Sigmoid colon (tissue), 7 donors: ENCODE measurements around the gene EVI2A. TPM values are rescaled to one million over a fixed set of nuclear protein-coding genes. Genes with fewer than 3 reads are reported as not detected.

Source experiments
- DNase-seq: peaks from one replicate; pipeline ENCODE4 v3.0.0-alpha.2; 2019
- H3K27ac ChIP-seq, 4 donors: fragments of 200-600 bp; sonication (generic); one replicate each; pipeline ENCODE4 v1.5.1; 2016 to 2019; ENCODE audit warnings: mild to moderate bottlenecking in 1 of 4
- H3K27me3 ChIP-seq, 3 donors: fragments of 200-600 bp; sonication (generic); one replicate each; pipeline ENCODE4 v1.5.1; 2019; ENCODE audit warnings: mild to moderate bottlenecking in 1 of 3
- H3K36me3 ChIP-seq, 4 donors: fragments of 200-600 bp; sonication (generic); one replicate each; pipeline ENCODE4 v1.5.1; 2016 to 2019
- H3K4me1 ChIP-seq, 4 donors: fragments of 200-600 bp; sonication (generic); one replicate each; pipeline ENCODE4 v1.5.1; 2017 to 2019
- H3K4me3 ChIP-seq, 4 donors: fragments of 200-600 bp; sonication (generic); one replicate each; pipeline ENCODE4 v1.5.1; 2017 to 2019; ENCODE audit warnings: mild to moderate bottlenecking in 2 of 4, moderate library complexity in 1 of 4
- H3K9me3 ChIP-seq, 4 donors: fragments of 200-600 bp in 3 of 4; sonication (generic) in 3 of 4; one replicate each; pipeline versions ENCODE4 v1.5.1 to v1.6.1; 2013 to 2019
- EP300 ChIP-seq, 4 donors: sonication (generic); formaldehyde crosslinking; IDR thresholded peaks; one replicate each; pipeline ENCODE4 v1.6.1; 2017; ENCODE audit warnings: antibody characterized with exemption in 4 of 4
- POLR2A ChIP-seq, 2 donors: fragments of 450-650 bp; IDR thresholded peaks; one replicate each; pipeline ENCODE4 v1.6.1; 2016; ENCODE audit warnings: antibody characterized with exemption in 2 of 2, mild to moderate bottlenecking in 2 of 2, moderate library complexity in 2 of 2
- POLR2AphosphoS5 ChIP-seq, 4 donors: sonication (generic); formaldehyde crosslinking; IDR thresholded peaks; one replicate each; pipeline ENCODE4 v1.6.1; 2017; ENCODE audit warnings: antibody characterized with exemption in 4 of 4
- WGBS, 2 donors: extraction: QIAGEN DNeasy Blood & Tissue Kit; methylation state at CpG; one replicate each; pipeline ENCODE4 v1.1.7; 2013; 5-methylcytosine and 5-hydroxymethylcytosine counted together
- intact Hi-C: fragments of 100-400 bp; cut with DNase I; formaldehyde crosslinking; loops from one replicate; pipeline ENCODE4 v1.15.1; 2023
- polyA plus RNA-seq, 3 donors: library from polyadenylated mRNA; stranded (reverse); fragments of 200-250 nt; gene quantifications; one replicate each; pipeline ENCODE4 v1.2.3, GENCODE V29; 2013
- total RNA-seq, 4 donors: library from RNA; depleted of rRNA; stranded (reverse); fragments of >200 nt; gene quantifications; one replicate each; pipeline ENCODE4 v1.1.0, GENCODE V29; 2016
- TF ChIP-seq, protein P1 (sequence below), 4 experiments: fragments of 450-650 bp in 3 of 4; fragments of 200-600 bp in 1 of 4; IDR thresholded peaks; one replicate each; pipeline ENCODE4 v1.5.1; 2016 to 2019; ENCODE audit warnings: antibody characterized with exemption in 4 of 4, mild to moderate bottlenecking in 3 of 4, moderate library complexity in 2 of 4
- donor health status: healthy with polysubstance abuse.
- donor health status: Bipolar disorder and iron deficiency.
- donor health status: healthy.

EVI2A gene
- total and polyA plus RNA-seq, 7 donors: 6.9 to 23.0 (median 9.0) TPM

DNA sequence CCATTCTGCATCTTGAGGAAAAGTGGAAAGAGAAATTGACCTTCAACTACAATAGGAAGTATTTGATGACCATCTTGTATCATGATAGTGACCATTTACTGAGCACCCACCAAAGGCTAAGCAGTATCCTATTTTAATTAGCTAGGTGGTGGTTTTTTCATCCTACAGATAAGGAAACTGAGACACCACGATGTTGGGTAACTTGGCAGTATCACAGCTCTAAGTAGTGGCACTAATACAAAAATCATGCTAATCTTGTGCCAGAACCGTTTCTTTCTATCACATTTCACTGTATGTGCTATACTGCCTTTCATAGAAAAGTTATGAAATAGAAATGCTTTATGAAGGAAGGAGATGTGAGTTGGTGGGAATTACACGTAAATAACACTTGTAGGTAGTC lies 9.9 kb downstream of the EVI2A start:
- whole genome bisulfite sequencing, 2 donors: 49 to 89% methylated on average over 3 of the region's 3 CpGs
- peak overlapping the region in 1 of 4 donors; percentile 29 for H3K4me3 ChIP-seq
- no peaks in the 10 kb centered on the region for H3K36me3 ChIP-seq
- peak overlapping the region in 1 of 4 donors; percentile 2 for H3K27ac ChIP-seq
- TF ChIP-seq POLR2A (IDR thresholded peaks at IDR 0.05) (no peak), POLR2AphosphoS5 (IDR thresholded peaks at IDR 0.05) (no peak), EP300 (IDR thresholded peaks at IDR 0.05) (no peak)
- TF ChIP-seq, protein P1, sequence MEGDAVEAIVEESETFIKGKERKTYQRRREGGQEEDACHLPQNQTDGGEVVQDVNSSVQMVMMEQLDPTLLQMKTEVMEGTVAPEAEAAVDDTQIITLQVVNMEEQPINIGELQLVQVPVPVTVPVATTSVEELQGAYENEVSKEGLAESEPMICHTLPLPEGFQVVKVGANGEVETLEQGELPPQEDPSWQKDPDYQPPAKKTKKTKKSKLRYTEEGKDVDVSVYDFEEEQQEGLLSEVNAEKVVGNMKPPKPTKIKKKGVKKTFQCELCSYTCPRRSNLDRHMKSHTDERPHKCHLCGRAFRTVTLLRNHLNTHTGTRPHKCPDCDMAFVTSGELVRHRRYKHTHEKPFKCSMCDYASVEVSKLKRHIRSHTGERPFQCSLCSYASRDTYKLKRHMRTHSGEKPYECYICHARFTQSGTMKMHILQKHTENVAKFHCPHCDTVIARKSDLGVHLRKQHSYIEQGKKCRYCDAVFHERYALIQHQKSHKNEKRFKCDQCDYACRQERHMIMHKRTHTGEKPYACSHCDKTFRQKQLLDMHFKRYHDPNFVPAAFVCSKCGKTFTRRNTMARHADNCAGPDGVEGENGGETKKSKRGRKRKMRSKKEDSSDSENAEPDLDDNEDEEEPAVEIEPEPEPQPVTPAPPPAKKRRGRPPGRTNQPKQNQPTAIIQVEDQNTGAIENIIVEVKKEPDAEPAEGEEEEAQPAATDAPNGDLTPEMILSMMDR (IDR thresholded peaks at IDR 0.05): no peak
- no peaks in the 10 kb centered on the region for H3K27me3 ChIP-seq
- DNase-seq: no peak
- intact Hi-C loops: no loop called here
- H3K4me1 ChIP-seq: no peaks in the 10 kb centered on the region
- no peaks in the 10 kb centered on the region for H3K9me3 ChIP-seq

DNA sequence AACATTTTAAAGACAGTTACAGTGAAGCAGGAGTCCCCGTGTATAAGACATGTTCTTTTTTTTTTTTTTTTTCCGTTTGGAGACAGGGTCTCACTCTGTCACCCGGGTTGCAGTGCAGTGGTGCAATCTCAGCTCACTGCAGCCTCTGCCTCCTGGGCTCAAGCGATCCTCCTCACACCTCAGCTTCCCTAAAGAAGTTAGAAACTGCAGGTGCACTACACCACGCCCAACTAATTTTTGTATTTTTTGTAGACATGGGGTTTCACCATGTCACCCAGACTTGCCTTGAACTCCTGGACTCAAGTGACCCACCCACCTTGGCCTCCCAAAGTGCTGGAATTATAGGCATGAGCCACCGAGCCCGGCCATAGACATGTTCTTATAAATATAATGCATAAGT lies 10.5 kb downstream of the EVI2A start:
- Histone ChIP-seq H3K27ac (peak overlapping the region in 1 of 4 donors; percentile 42), H3K4me3 (peak overlapping the region in 2 of 4 donors; percentile 1 to 11), H3K36me3 (no peaks in the 10 kb centered on the region), H3K9me3 (no peaks in the 10 kb centered on the region), H3K4me1 (no peaks in the 10 kb centered on the region), H3K27me3 (no peaks in the 10 kb centered on the region)
- no peak for DNase-seq
- WGBS, 2 donors: 44 to 74% methylated on average over 7 of the region's 7 CpGs
- intact Hi-C loops: no loop called here
- TF ChIP-seq, protein P1 (IDR thresholded peaks at IDR 0.05): no peak
- no peak for TF ChIP-seq EP300 (IDR thresholded peaks at IDR 0.05)
- no peak for TF ChIP-seq POLR2AphosphoS5 (IDR thresholded peaks at IDR 0.05)
- TF ChIP-seq POLR2A (IDR thresholded peaks at IDR 0.05): no peak

DNA sequence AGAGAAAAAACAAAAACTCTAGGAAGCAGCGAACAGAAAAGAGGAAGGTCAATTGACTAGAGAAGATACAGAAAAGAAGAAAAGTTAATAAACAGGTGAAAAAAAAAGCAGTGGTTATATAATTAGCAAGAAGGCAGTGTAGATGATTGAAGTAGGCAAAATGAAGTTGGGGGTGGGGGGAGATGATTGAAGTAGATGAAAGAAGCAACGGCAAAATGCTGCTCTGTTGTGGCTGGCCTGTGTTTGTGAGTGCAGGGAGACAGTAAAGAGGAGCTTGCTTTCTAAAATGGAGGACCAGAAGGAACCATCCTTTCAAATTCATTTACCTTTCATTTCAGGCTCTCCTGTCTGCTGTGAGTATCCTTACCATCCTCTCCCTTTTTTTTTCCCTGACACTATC lies 11.2 kb downstream of the EVI2A start:
- Histone ChIP-seq H3K36me3 (no peaks in the 10 kb centered on the region), H3K9me3 (no peaks in the 10 kb centered on the region), H3K4me3 (peak overlapping the region in 1 of 4 donors; percentile 11), H3K27me3 (no peaks in the 10 kb centered on the region), H3K4me1 (no peaks in the 10 kb centered on the region), H3K27ac (peak overlapping the region in 1 of 4 donors; percentile 42)
- TF ChIP-seq POLR2AphosphoS5 (IDR thresholded peaks at IDR 0.05) (no peak), EP300 (IDR thresholded peaks at IDR 0.05) (no peak), POLR2A (IDR thresholded peaks at IDR 0.05) (no peak)
- TF ChIP-seq, protein P1 (IDR thresholded peaks at IDR 0.05): no peak
- 20 to 65% methylated on average over 2 of the region's 2 CpGs for WGBS, 2 donors
- intact Hi-C loops: no loop called here
- no peak for DNase-seq

DNA sequence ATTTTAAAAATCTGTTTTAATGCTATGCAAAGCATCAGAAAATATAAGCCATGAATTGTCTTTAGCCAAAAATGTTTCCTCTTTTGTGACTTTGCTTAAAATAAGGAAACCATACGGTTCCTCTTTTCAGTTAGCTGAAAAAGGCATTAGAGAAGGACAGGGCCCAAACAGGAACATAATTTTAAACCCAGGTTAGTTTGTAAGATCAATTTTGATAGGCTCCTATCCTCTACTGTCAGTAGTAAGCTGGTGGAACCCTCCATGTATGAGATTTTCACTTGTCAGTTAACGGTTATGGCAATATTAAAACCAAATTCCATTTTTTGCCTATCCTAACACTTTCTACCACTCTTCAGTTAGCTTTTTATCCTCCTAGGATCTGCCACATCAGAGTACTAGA lies 11.9 kb downstream of the EVI2A start:
- Histone ChIP-seq H3K4me1 (no peaks in the 10 kb centered on the region), H3K9me3 (no peaks in the 10 kb centered on the region), H3K27me3 (no peaks in the 10 kb centered on the region), H3K36me3 (no peaks in the 10 kb centered on the region), H3K4me3 (peak overlapping the region in 1 of 4 donors; percentile 11), H3K27ac (peak overlapping the region in 2 of 4 donors; percentile 4 to 42)
- no peak for DNase-seq
- WGBS, 2 donors: 59 to 79% methylated on average over 2 of the region's 2 CpGs
- intact Hi-C loops: no loop called here
- TF ChIP-seq POLR2AphosphoS5 (IDR thresholded peaks at IDR 0.05) (no peak), POLR2A (IDR thresholded peaks at IDR 0.05) (no peak), EP300 (IDR thresholded peaks at IDR 0.05) (no peak)
- TF ChIP-seq, protein P1 (IDR thresholded peaks at IDR 0.05): no peak
